ENCODE measurements around the gene RPP40.

- TF ChIP-seq CTCF (IDR thresholded peaks at IDR 0.05) (no peak), POLR2A (IDR thresholded peaks at IDR 0.05) (no peak)
These were observed 41.6 kb upstream of the RPP40 start for GRCh38 chr6:5045416-5045815.
